22Rv1 (cell line): ENCODE results near the gene GABBR2.

Source experiments
- ZFX ChIP-seq: fragments of 450-650 bp; IDR thresholded peaks from 2 replicates; pipeline ENCODE4 v1.6.1; 2017; ENCODE audit warnings: antibody characterized with exemption, borderline replicate concordance
- TF ChIP-seq, protein P1 (sequence below): fragments of 450-650 bp; IDR thresholded peaks from 2 replicates; pipeline ENCODE4 v1.5.1; 2017; ENCODE audit warnings: mild to moderate bottlenecking

GRCh38 chr9:98688710-98689495, 19.8 kb downstream of the GABBR2 start:
- TF ChIP-seq, protein P1, sequence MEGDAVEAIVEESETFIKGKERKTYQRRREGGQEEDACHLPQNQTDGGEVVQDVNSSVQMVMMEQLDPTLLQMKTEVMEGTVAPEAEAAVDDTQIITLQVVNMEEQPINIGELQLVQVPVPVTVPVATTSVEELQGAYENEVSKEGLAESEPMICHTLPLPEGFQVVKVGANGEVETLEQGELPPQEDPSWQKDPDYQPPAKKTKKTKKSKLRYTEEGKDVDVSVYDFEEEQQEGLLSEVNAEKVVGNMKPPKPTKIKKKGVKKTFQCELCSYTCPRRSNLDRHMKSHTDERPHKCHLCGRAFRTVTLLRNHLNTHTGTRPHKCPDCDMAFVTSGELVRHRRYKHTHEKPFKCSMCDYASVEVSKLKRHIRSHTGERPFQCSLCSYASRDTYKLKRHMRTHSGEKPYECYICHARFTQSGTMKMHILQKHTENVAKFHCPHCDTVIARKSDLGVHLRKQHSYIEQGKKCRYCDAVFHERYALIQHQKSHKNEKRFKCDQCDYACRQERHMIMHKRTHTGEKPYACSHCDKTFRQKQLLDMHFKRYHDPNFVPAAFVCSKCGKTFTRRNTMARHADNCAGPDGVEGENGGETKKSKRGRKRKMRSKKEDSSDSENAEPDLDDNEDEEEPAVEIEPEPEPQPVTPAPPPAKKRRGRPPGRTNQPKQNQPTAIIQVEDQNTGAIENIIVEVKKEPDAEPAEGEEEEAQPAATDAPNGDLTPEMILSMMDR, result no peak
- TF ChIP-seq ZFX, result no peak
